AG04450 (cell line): ENCODE measurements around the gene COASY. TPM values are rescaled to one million over a fixed set of nuclear protein-coding genes. Genes with fewer than 3 reads are reported as not detected.

Source experiments
- CTCF ChIA-PET: fragments of 300-600, 350-600 bp; formaldehyde crosslinking; extraction: SDS; loops from one replicate; lab custom pipeline; 2022; ENCODE audit warnings: antibody characterized with exemption, inconsistent platforms; lab: Charles Lee
- POLR2A ChIA-PET: fragments of 350-600 bp; formaldehyde crosslinking; extraction: SDS; loops from one replicate; lab custom pipeline; 2021; ENCODE audit warnings: antibody characterized with exemption, inconsistent platforms; lab: Yijun Ruan, JAX
- DNase-seq: peaks from one replicate; pipeline ENCODE4 v3.0.0-alpha.2; 2011; ENCODE audit warnings: low read depth, low spot score
- H3K27ac ChIP-seq: one replicate; pipeline ENCODE4 v1.5.1; 2012; ENCODE audit warnings: low read depth, low read length, control low read depth
- H3K27me3 ChIP-seq: one replicate; pipeline ENCODE4 v1.6.0; 2012; ENCODE audit warnings: low read length; ENCODE audit not compliant: control insufficient read depth, insufficient read depth
- H3K4me3 ChIP-seq: 2 replicates; pipeline ENCODE4 v1.5.1; 2011; ENCODE audit warnings: mild to moderate bottlenecking, low read depth, low read length, control low read depth
- H3K9me3 ChIP-seq: 2 replicates; pipeline ENCODE4 v1.5.1; 2012; ENCODE audit warnings: low read length; ENCODE audit not compliant: control insufficient read depth, insufficient read depth
- CTCF ChIP-seq: IDR thresholded peaks from 2 replicates; pipeline ENCODE4 v1.5.1; 2011; ENCODE audit warnings: low read depth, low read length, control low read depth, inconsistent platforms
- polyA minus RNA-seq: library from RNA; depleted of rRNA, polyadenylated mRNA; stranded (reverse); fragments of >200 nt; gene quantifications from 2 replicates; pipeline ENCODE4 v1.2.3, GENCODE V29; 2011; rRNA and poly(A)+ RNA removed
- polyA plus RNA-seq: library from polyadenylated mRNA; depleted of rRNA; stranded (reverse); fragments of >200 nt; gene quantifications from 2 replicates; pipeline ENCODE4 v1.2.3, GENCODE V29; 2011; rRNA removed

Gene COASY
- polyA plus RNA-seq (29.4 and 36.8 TPM in 2 replicates), polyA minus RNA-seq (31.4 and 32.0 TPM in 2 replicates)

- no peaks in the 10 kb centered on the region; the same call in 1 of the 2 replicates for H3K9me3 ChIP-seq
- POLR2A ChIA-PET, result no interaction called here
- CTCF ChIA-PET, result interaction anchor here (0.7 kb wide), 1 partner anchor 16 kb away, joined by 3 read pairs; no protein-coding TSS in a partner anchor
- H3K27ac ChIP-seq, result peak within 1 kb of the TSS; percentile 88
- no peaks in the 10 kb centered on the region for H3K27me3 ChIP-seq
- DNase-seq, result peak; percentile 95
- no peak for TF ChIP-seq CTCF
- peak within 1 kb of the TSS; percentile 94 for H3K4me3 ChIP-seq
Observed at GRCh38 chr17:42561897-42562387, at the start of gene COASY. COASY (plus strand) TSS chr17:42562148; CDS start chr17:42562623, 475 bp downstream.

- no peaks in the 10 kb centered on the region for H3K27me3 ChIP-seq
- no peak for DNase-seq
- H3K27ac ChIP-seq, result no peak overlapping the region
- ChIA-PET POLR2A (interaction anchor here (0.5 kb wide), 1 partner anchor 86 kb away, joined by 5 read pairs; no protein-coding TSS in a partner anchor), CTCF (interaction anchor here (1.0 kb wide), 1 partner anchor 15 kb away, joined by 10 read pairs; no protein-coding TSS in a partner anchor)
- H3K9me3 ChIP-seq, result no peaks in the 10 kb centered on the region
- no peak overlapping the region for H3K4me3 ChIP-seq
- TF ChIP-seq CTCF, result no peak
Observed at GRCh38 chr17:42512246-42512645, 49.7 kb upstream of the COASY start.

GRCh38 chr17:42512733-42513251, 49.2 kb upstream of the COASY start:
- CTCF ChIA-PET, result interaction anchor here (1.0 kb wide), 1 partner anchor 14 kb away, joined by 10 read pairs; no protein-coding TSS in a partner anchor
- H3K4me3 ChIP-seq, result no peak overlapping the region
- DNase-seq, result no peak
- H3K27me3 ChIP-seq, result no peaks in the 10 kb centered on the region
- POLR2A ChIA-PET, result no interaction called here
- peak overlapping the region; percentile 73 for H3K27ac ChIP-seq
- no peaks in the 10 kb centered on the region for H3K9me3 ChIP-seq
- no peak for TF ChIP-seq CTCF

- no peak for DNase-seq
- H3K27ac ChIP-seq, result peak overlapping the region; percentile 57
- TF ChIP-seq CTCF, result no peak
- CTCF ChIA-PET, result no interaction called here
- POLR2A ChIA-PET, result interaction anchor here (0.5 kb wide), 1 partner anchor 112 kb away, joined by 3 read pairs; no protein-coding TSS in a partner anchor
- H3K4me3 ChIP-seq, result no peak overlapping the region
- no peaks in the 10 kb centered on the region for H3K27me3 ChIP-seq
- no peaks in the 10 kb centered on the region for H3K9me3 ChIP-seq
Observed at GRCh38 chr17:42513686-42514085, 48.3 kb upstream of the COASY start.

GRCh38 chr17:42514279-42514678, 47.7 kb upstream of the COASY start:
- DNase-seq, result no peak
- POLR2A ChIA-PET, result interaction anchor here (0.5 to 1.5 kb wide), 2 partner anchors 91 to 112 kb away, joined by 3 to 8 read pairs; partner anchors contain the start of gene CAVIN1
- H3K9me3 ChIP-seq, result no peaks in the 10 kb centered on the region
- TF ChIP-seq CTCF, result no peak
- CTCF ChIA-PET, result interaction anchor here (0.7 to 1.0 kb wide), 3 partner anchors 10 to 192 kb away, joined by 3 read pairs; no protein-coding TSS in a partner anchor
- H3K4me3 ChIP-seq, result no peak overlapping the region
- H3K27ac ChIP-seq, result no peak overlapping the region
- H3K27me3 ChIP-seq, result no peaks in the 10 kb centered on the region
